Endothelial cell of umbilical vein (primary cell): ENCODE results near the gene RNFT2. TPM values are rescaled to one million over a fixed set of nuclear protein-coding genes. Genes with fewer than 3 reads are reported as not detected.

Experiments
- BruUV-seq: library from RNA; stranded (reverse); fragments of 400-500 nt; replicated peaks from 2 replicates; lab custom pipeline; 2021; lab: Mats Ljungman, UMichigan
- CTCF ChIA-PET: fragments of 300-600, 350-600 bp; sonication (Branson Sonifier 250); formaldehyde crosslinking; loops from one replicate; lab custom pipeline; 2021; ENCODE audit warnings: antibody characterized with exemption, inconsistent platforms; lab: Charles Lee
- POLR2A ChIA-PET: fragments of 300-600, 350-600 bp; sonication (Branson Sonifier 250); formaldehyde crosslinking; loops from one replicate; lab custom pipeline; 2021; ENCODE audit warnings: antibody characterized with exemption, inconsistent platforms; lab: Charles Lee
- DNase-seq: peaks from one replicate; pipeline ENCODE4 v3.0.0-alpha.2; 2011; ENCODE audit warnings: low read depth, low spot score
- FAIRE-seq: peaks from 2 replicates; lab custom pipeline; 2011; peaks lifted over from hg19 to GRCh38; lab: Jason Lieb, UNC
- H2AFZ ChIP-seq: 2 replicates; pipeline ENCODE4 v1.6.0; 2012; ENCODE audit warnings: low read depth, low read length, control low read depth, inconsistent platforms
- H3K27ac ChIP-seq: 2 replicates; pipeline ENCODE4 v1.5.1; 2011; ENCODE audit warnings: low read depth, mild to moderate bottlenecking, control low read depth, low read length, moderate library complexity; ENCODE audit not compliant: insufficient read depth
- H3K27me3 ChIP-seq, 2 experiments: 2 replicates each; pipeline versions ENCODE4 v1.6.0 to v1.6.1; 2011; ENCODE audit warnings: low read length in 2 of 2, mixed read lengths in 1 of 2; ENCODE audit not compliant: control insufficient read depth in 2 of 2, insufficient read depth in 2 of 2
- H3K36me3 ChIP-seq, 2 experiments: 2 replicates in 1 of 2; 3 replicates in 1 of 2; pipeline ENCODE4 v1.5.1; 2011; ENCODE audit warnings: low read length in 2 of 2, mild to moderate bottlenecking in 1 of 2, moderate library complexity in 1 of 2; ENCODE audit not compliant: control insufficient read depth in 2 of 2, insufficient read depth in 2 of 2; ENCODE audit errors: extremely low read depth in 1 of 2
- H3K4me1 ChIP-seq: 3 replicates; pipeline ENCODE4 v1.5.1; 2011; ENCODE audit warnings: mild to moderate bottlenecking, low read length; ENCODE audit not compliant: control insufficient read depth, insufficient read depth; ENCODE audit errors: extremely low read depth
- H3K4me2 ChIP-seq: 2 replicates; pipeline ENCODE4 v1.6.1; 2011; ENCODE audit warnings: low read length, control low read depth, mixed read lengths; ENCODE audit not compliant: insufficient read depth
- H3K4me3 ChIP-seq, 3 experiments: fragments of 200-600 bp in 1 of 3; sonication (generic), shearing (Covaris generic) in 1 of 3; replicated peaks in 1 of 3; 2 replicates each; pipeline ENCODE4 v1.5.1; 2011 to 2016; ENCODE audit warnings: control low read depth in 3 of 3, low read length in 3 of 3, mild to moderate bottlenecking in 2 of 3, inconsistent platforms in 1 of 3, low read depth in 1 of 3, moderate library complexity in 1 of 3; ENCODE audit not compliant: insufficient read depth in 1 of 3
- H3K79me2 ChIP-seq: 2 replicates; pipeline ENCODE4 v1.6.0; 2012; ENCODE audit warnings: low read length, inconsistent platforms; ENCODE audit not compliant: control insufficient read depth, insufficient read depth
- H3K9ac ChIP-seq: replicated peaks from 2 replicates; pipeline ENCODE3; 2011; ENCODE audit warnings: low read length, control low read depth; ENCODE audit not compliant: insufficient read depth; ENCODE audit errors: extremely low read depth
- H3K9me1 ChIP-seq: replicated peaks from 3 replicates; pipeline ENCODE4 v1.6.0; 2011; ENCODE audit warnings: mild to moderate bottlenecking, low read length; ENCODE audit not compliant: control insufficient read depth, insufficient read depth; ENCODE audit errors: extremely low read depth
- H3K9me3 ChIP-seq: replicated peaks from 2 replicates; pipeline ENCODE4 v1.5.1; 2012; ENCODE audit warnings: low read length, inconsistent platforms; ENCODE audit not compliant: control insufficient read depth, insufficient read depth
- H4K20me1 ChIP-seq: replicated peaks from 2 replicates; pipeline ENCODE3; 2011; ENCODE audit warnings: mild to moderate bottlenecking, low read length; ENCODE audit not compliant: control insufficient read depth, insufficient read depth; ENCODE audit errors: extremely low read depth
- CTCF ChIP-seq, 2 donors: IDR thresholded peaks; 1 replicate in 1 of 2; 2 replicates in 1 of 2; pipeline ENCODE4 v1.5.1; 2011; ENCODE audit warnings: low read length in 2 of 2, mild to moderate bottlenecking in 2 of 2, moderate library complexity in 2 of 2, control low read depth in 1 of 2, inconsistent platforms in 1 of 2, low read depth in 1 of 2; ENCODE audit not compliant: insufficient read depth in 1 of 2; ENCODE audit errors: extremely low read depth in 1 of 2
- EZH2 ChIP-seq: IDR thresholded peaks from 2 replicates; pipeline ENCODE4 v1.6.1; 2012; ENCODE audit warnings: borderline replicate concordance, low read depth, mild to moderate bottlenecking, moderate library complexity, low read length, inconsistent platforms; ENCODE audit not compliant: severe bottlenecking
- FOS ChIP-seq: IDR thresholded peaks from 2 replicates; pipeline ENCODE4 v1.6.1; 2011; ENCODE audit warnings: mild to moderate bottlenecking, low read length, moderate library complexity, borderline replicate concordance; ENCODE audit not compliant: insufficient read depth
- GATA2 ChIP-seq: IDR thresholded peaks from 2 replicates; pipeline ENCODE4 v1.7.0; 2011; ENCODE audit warnings: low read depth, mild to moderate bottlenecking, moderate library complexity, mixed read lengths, low read length; ENCODE audit not compliant: insufficient read length, insufficient read depth
- JUN ChIP-seq: IDR thresholded peaks from 2 replicates; pipeline ENCODE4 v1.6.1; 2011; ENCODE audit warnings: borderline replicate concordance, low read depth; ENCODE audit not compliant: insufficient read length, insufficient read depth
- MAX ChIP-seq: IDR thresholded peaks from 2 replicates; pipeline ENCODE4 v1.6.1; 2011; ENCODE audit not compliant: insufficient read depth, insufficient read length
- MYC ChIP-seq: IDR thresholded peaks from one replicate; pipeline ENCODE4 v1.6.1; 2011; ENCODE audit warnings: mild to moderate bottlenecking, low read depth, low read length
- POLR2A ChIP-seq: IDR thresholded peaks from 2 replicates; pipeline ENCODE4 v1.6.1; 2012; ENCODE audit warnings: low read depth, mild to moderate bottlenecking, control low read depth, low read length
- POLR2AphosphoS5 ChIP-seq: IDR thresholded peaks from 2 replicates; pipeline ENCODE4 v1.6.1; 2012; ENCODE audit warnings: low read depth, mild to moderate bottlenecking, control low read depth, low read length, moderate library complexity; ENCODE audit not compliant: insufficient read depth
- dilution Hi-C: fragments of 300-500 bp; cut with MboI; formaldehyde crosslinking; loops from one replicate; pipeline ENCODE4 v1.15.0; 2019; ENCODE audit warnings: low sequenced_read_pairs; ENCODE audit not compliant: extremely low pct_ligation_motif_present
- intact Hi-C: fragments of 100-400 bp; cut with micrococcal nuclease; formaldehyde crosslinking; loops from one replicate; pipeline ENCODE4 v1.10.0; 2022
- polyA plus RNA-seq, 4 experiments: library from polyadenylated mRNA; depleted of rRNA in 3 of 4; stranded (reverse) in 3 of 4; unstranded in 1 of 4; fragments of >200 nt; gene quantifications; 2 replicates each; pipeline versions ENCODE4 v1.2.1 to v1.2.3, GENCODE V29; 2011 to 2012; ENCODE audit warnings: missing spikeins in 1 of 4
- total RNA-seq: library from RNA; stranded (reverse); gene quantifications from 2 replicates; pipeline ENCODE4 v1.2.3, GENCODE V29; 2021

Gene RNFT2
- total and polyA plus RNA-seq, 2 donors (not counting 3 experiments of a cell fraction or from before 2014, with no cell fraction given): 1.4 to 6.6 TPM

DNA sequence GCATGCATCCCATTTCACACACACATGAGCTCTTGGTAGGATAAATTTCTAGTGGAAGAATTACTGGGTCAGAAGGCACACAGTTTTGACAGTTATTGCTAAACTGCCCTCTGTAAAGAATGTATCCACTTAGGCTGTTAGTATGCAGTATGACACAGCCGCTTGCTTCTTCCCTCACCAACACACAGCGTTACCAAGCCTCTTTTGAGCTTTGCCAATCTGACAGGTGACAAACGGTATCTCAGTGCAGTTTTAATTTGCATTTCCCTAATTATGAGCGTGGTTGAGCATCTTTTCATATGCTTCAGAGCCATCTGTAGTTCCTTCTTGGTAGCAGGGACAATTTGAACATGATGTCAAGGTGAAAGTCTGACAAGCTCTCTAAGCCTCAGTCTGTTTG lies 100.2 kb downstream of the RNFT2 start:
- FAIRE-seq: no peak
- POLR2A ChIA-PET: no interaction called here
- CTCF ChIA-PET: interaction anchor here (1.0 kb wide), 1 partner anchor 15 kb away, joined by 3 read pairs; no protein-coding TSS in a partner anchor

More for the DNA sequence above, 100.2 kb downstream of the RNFT2 start:
- no peaks in the 10 kb centered on the region for H3K36me3 ChIP-seq
- H3K9ac ChIP-seq: no peak overlapping the region
- H2AFZ ChIP-seq: no peak overlapping the region
- H3K4me3 ChIP-seq: no peak overlapping the region
- no peak overlapping the region for H3K27ac ChIP-seq
- BruUV-seq: no TSS peak
- H3K79me2 ChIP-seq: no peaks in the 10 kb centered on the region
- dilution Hi-C loops: no loop called here
- H3K4me2 ChIP-seq: no peak overlapping the region
- H3K27me3 ChIP-seq: no peaks in the 10 kb centered on the region
- H3K9me1 ChIP-seq: no peaks in the 10 kb centered on the region
- TF ChIP-seq EZH2 (no peak), JUN (no peak), FOS (no peak), MAX (no peak), GATA2 (no peak), CTCF (IDR thresholded peaks at IDR 0.05; ENCODE audit: extremely low read depth in 1 of 2, insufficient read depth in 1 of 2, low read depth in 1 of 2, low read length in 2 of 2) (no peak), POLR2AphosphoS5 (no peak), POLR2A (no peak), MYC (no peak)
- no peaks in the 10 kb centered on the region for H3K9me3 ChIP-seq
- no peaks in the 10 kb centered on the region for H3K4me1 ChIP-seq
- H4K20me1 ChIP-seq: no peaks in the 10 kb centered on the region
- DNase-seq: no peak
- intact Hi-C loops: no loop called here
